ENCODE measurements around the gene KRTAP25-1. TPM values are rescaled to one million over a fixed set of nuclear protein-coding genes. Genes with fewer than 3 reads are reported as not detected.

Gene KRTAP25-1
- total and polyA plus RNA-seq, 10 of the 15 experiments (the other 5 are each of a cell fraction or from before 2014, with no cell fraction given): not detected

GRCh38 chr21:30248844-30249243 lies 40.5 kb downstream of the KRTAP25-1 start:
- Histone ChIP-seq H3K79me2 (ENCODE audit: control insufficient read depth, insufficient read depth, low read length) (no peaks in the 10 kb centered on the region), H3K4me2 (ENCODE audit: control insufficient read depth, insufficient read depth) (no peak overlapping the region), H3K4me1 (ENCODE audit: control insufficient read depth, insufficient read depth, low read length) (no peaks in the 10 kb centered on the region), H3K27ac (ENCODE audit: control insufficient read depth, insufficient read depth) (no peak overlapping the region), H4K20me1 (ENCODE audit: control insufficient read depth, insufficient read depth) (no peaks in the 10 kb centered on the region), H3K36me3 (ENCODE audit: control insufficient read depth in 2 of 2, insufficient read depth in 2 of 2, low read length in 1 of 2) (no peaks in the 10 kb centered on the region), H3K9me3 (replicated peaks; ENCODE audit: control insufficient read depth, insufficient read depth, low read length) (no peaks in the 10 kb centered on the region), H3K27me3 (replicated peaks in 1 of 2; ENCODE audit: control insufficient read depth in 2 of 2, insufficient read depth in 2 of 2, low read length in 1 of 2) (no peaks in the 10 kb centered on the region), H2AFZ (ENCODE audit: control insufficient read depth, low read depth, low read length) (no peak overlapping the region), H3K9ac (ENCODE audit: control insufficient read depth, insufficient read depth, low read length) (no peak overlapping the region), H3K4me3 (no peak overlapping the region)
- FAIRE-seq (no peak), ATAC-seq (no peak), DNase-seq (ENCODE audit: low read depth, low spot score) (no peak)
- POLR2A ChIA-PET: no interaction called here
- intact Hi-C loops (cut with micrococcal nuclease; ENCODE audit: unreplicated experiment) (no loop called here), in situ Hi-C loops (cut with MboI) (no loop called here)
- no TSS peak for BruUV-seq (replicated peaks)
- no peak for TF ChIP-seq SREBF2 (IDR thresholded peaks at IDR 0.05; ENCODE audit: low read length)
- TF ChIP-seq BCL3 (IDR thresholded peaks at IDR 0.05; ENCODE audit: borderline replicate concordance, insufficient read depth, low read depth, low read length, poor library complexity, severe bottlenecking): no peak
- no peak for TF ChIP-seq RAD51 (IDR thresholded peaks at IDR 0.05)
- TF ChIP-seq MTA3 (IDR thresholded peaks at IDR 0.05; ENCODE audit: borderline replicate concordance, low read length): no peak
- TF ChIP-seq ATF2 (IDR thresholded peaks at IDR 0.05; ENCODE audit: low read length): no peak
- TF ChIP-seq POLR2AphosphoS5 (IDR thresholded peaks at IDR 0.05; ENCODE audit: low read length): no peak
- TF ChIP-seq CBX3 (IDR thresholded peaks at IDR 0.05; ENCODE audit: borderline replicate concordance, low read depth): no peak
- no peak for TF ChIP-seq EP300 (IDR thresholded peaks at IDR 0.05; ENCODE audit: borderline replicate concordance in 1 of 2, control insufficient read depth in 1 of 2, low read depth in 2 of 2, low read length in 2 of 2)
- TF ChIP-seq SPI1 (IDR thresholded peaks at IDR 0.05; ENCODE audit: borderline replicate concordance, insufficient read depth, low read depth, low read length): no peak
- no peak for TF ChIP-seq NFIC (IDR thresholded peaks at IDR 0.05; ENCODE audit: low read depth, low read length)
- TF ChIP-seq ZBED1 (IDR thresholded peaks at IDR 0.05; ENCODE audit: borderline replicate concordance): no peak
- TF ChIP-seq PAX8 (IDR thresholded peaks at IDR 0.05): no peak
- TF ChIP-seq ZNF592 (IDR thresholded peaks at IDR 0.05): no peak
- TF ChIP-seq RAD21 (IDR thresholded peaks at IDR 0.05; ENCODE audit: insufficient read depth, low read depth, low read length): no peak
- TF ChIP-seq IKZF1 (conservative IDR thresholded peaks at IDR 0.05): no peak
- TF ChIP-seq CHD4 (IDR thresholded peaks at IDR 0.05): no peak
- RAD21 ChIA-PET (ENCODE audit: unreplicated experiment): no interaction called here
- 57% methylated on average over 9 of the region's 9 CpGs for WGBS (ENCODE audit: insufficient coverage, insufficient replicate concordance, low lambda C conversion rate, missing lambda C conversion rate)
- CTCF ChIA-PET: no interaction called here
- SMC1A ChIA-PET (ENCODE audit: uncharacterized antibody, unreplicated experiment): no interaction called here
